ENCODE results near the gene LOC101059915.
"Not testable (repeated sequence)": the region's sequence is repeated elsewhere in the genome, so short reads cannot be mapped to it uniquely, and the experiment has no call there.

The LOC101059915 gene

DNA sequence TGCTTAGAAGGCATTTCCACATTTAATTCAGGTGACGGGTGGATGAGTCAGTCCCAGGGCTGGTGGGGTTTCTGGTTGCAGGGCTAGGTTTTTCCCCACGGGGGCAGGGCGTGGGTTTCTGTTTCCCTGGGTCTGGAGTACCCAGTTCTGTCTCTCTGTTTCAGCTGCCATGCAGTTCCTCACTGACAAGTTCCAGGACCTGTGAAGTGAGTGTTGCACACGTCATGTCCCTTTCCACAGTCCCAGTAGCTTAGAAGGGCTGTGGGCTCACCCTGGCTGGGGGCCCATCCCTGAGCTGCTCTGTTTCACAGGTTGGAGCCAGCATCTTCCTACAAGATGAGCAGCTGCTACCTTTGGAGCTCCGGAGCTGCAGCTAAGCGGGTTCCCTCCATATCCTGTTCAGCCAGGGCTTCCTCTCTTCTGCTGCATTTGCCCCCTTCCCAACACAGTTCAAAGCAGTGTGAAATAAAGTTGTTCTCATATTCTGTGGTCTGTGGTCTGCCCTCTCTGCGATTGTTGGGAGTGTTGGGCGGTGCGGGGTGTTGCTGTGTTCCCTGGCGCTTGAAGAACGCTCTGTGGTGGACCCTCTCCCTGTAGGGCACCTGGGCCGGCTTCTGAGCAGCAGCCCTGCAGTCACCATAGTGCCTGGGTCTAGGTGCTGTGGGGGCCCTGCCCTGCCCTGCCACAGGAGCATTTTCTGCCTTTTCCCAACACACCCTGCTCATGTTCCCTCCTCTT is 3.9 kb downstream of the LOC101059915 start:
- peak in 2 of 3 donors; percentile 23 to 25 for DNase-seq (ENCODE audit: low read depth in 2 of 3, low spot score in 2 of 3)

DNA sequence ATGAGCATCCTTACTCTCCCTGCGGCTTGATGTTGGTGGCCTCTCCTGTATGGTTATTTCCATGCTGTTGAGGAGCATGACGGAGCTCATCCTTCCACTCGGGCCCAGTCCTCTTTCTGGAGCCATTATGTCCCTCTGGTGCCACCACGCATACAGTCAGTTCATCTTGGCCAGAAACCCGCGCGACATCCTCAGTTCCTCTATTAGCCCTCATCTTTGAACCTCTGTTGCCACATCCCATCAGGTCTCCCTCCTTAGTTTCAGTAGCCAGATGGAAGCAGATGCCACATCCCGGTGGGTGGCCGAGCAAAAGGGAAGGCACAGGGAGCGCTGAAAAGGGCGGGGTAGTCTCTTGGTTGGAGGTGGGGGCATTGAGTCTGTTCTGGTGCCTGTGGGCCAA is 4.6 kb downstream of the LOC101059915 start:
- DNase-seq (ENCODE audit: low read depth in 2 of 3, low spot score in 2 of 3) = no peak

DNA sequence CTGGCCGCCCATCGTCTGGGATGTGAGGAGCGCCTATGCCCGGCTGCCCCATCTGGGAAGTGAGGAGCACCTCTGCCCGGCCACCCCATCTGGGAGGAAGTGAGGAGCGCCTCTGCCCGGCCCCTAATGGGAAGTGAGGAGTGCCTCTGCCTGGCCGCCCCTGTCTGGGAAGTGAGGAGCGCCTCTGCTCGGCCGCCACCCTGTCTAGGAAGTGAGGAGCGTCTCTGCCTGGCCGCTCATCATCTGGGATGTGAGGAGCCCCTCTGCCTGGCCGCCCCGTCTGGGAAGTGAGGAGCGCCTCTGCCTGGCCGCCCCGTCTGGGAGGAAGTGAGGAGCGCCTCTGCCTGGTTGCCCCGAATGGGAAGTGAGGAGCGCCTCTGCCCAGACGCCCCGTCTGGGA is 8.3 kb downstream of the LOC101059915 start:
- not testable (repeated sequence) for DNase-seq (ENCODE audit: low read depth in 2 of 3, low spot score in 2 of 3)

DNA sequence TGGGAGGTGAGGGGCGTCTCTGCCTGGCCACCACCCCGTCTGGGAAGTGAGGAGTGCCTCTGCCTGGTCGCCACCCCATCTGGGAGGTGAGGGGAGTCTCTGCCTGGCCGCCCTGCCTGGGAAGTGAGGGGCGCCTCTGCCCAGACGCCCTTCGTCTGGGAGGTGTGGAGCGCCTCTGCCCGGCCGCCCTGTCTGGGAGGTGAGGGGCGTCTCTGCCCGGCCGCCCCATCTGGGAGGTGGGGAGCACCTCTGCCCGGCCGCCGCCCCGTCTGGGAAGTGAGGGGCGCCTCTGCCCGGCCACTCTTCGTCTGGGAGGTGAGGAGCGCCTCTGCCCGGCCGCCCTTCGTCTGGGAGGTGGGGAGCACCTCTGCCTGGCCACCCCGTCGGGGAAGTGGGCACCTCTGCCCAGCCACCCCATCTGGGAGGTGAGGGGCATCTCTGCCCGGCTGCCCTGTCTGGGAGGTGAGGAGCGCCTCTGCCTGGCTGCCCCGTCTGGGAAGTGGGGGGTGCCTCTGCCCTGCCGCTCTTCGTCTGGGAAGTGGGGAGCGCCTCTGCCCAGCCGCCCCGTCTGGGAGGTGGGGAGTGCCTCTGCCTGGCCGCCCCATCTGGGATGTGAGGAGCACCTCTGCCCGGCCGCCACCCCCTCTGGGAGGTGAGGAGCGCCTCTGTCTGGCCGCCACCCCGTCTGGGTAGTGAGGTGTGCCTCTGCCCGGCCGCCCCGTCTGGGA is 8.9 kb downstream of the LOC101059915 start:
- DNase-seq (ENCODE audit: low read depth in 2 of 3, low spot score in 2 of 3) = not testable (repeated sequence)

DNA sequence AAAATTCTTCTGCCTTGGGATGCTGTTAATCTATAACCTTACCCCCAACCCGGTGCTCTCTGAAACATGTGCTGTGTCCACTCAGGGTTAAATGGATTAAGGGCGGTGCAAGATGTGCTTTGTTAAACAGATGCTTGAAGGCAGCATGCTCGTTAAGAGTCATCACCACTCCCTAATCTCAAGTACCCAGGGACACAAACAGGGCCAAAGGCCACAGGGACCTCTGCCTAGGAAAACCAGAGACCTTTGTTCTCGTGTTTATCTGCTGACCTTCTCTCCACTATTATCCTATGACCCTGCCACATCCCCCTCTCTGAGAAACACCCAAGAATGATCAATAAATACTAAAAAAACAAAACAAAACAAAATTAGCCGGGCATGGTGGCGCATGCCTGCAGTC is 9.8 kb downstream of the LOC101059915 start:
- DNase-seq (ENCODE audit: low read depth in 2 of 3, low spot score in 2 of 3) = not testable (repeated sequence)

DNA sequence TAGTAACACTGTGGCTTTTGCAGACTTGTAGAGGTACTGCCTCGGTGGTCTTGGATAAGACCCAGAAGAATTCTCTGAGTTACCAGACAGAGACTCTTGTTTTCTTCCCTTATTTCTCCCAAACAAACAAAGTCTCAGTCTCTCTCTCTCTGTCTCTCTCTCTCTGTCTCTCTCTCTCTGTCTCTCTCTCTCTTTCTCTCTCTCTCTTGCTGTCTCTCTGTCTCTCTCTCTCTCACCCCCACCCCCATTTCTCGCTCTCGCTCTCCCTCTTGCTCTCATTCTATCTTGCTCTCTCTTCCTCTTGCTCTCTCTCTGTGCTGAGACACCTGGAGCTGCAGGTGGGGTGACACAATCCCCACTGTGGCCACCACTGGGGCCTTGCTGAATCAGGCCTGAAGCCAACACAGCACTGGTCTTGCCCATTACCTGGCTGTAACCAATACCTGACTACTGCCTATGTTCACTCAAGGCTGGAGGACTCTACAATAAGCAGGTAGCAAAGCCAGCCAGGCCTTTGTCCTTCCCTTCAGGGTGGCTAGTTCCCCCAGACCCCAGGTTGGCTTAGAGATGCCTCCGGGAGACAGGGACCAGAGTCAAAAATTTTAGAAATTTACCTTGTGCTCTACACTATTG is 12.3 kb downstream of the LOC101059915 start:
- no peak for DNase-seq (ENCODE audit: low read depth in 2 of 3, low spot score in 2 of 3)

DNA sequence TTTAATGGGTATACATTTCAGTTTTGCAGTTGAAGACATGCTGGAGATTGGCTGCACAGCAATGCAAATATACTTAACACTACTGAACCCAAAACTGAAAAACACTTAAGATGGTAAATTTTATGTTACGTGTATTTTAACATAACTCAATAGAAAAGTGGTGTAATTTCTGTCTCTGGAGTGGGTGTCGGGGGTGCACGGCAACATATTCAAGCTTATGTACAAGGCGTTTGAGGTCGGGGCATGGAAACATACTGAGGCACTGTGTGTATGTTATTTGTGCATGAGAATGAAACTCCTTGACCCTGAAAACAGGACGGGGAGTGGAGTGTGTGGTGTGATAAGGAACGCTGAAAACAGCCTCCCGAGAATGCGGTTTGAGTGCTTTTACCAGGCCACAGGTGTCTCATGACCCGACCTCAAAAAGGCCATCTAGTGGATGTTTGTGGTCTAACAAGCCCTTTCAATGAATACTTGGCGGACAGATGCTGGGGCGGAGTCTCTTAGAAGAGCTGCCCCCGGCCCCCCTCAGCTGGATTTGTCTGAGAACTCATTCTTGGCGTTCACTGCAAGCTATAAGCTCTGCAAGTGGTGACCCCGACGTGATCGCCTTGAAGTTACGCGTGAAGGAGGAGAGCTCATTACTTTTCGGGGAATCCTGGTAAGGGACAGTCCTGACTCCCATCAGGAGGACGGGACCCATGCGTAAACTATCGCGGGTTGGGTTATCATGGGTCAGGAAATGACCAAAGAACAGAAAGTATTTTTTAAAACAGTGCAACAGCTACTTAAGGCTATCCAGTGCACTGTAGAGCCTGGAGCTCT is 29.5 kb downstream of the LOC101059915 start:
- not testable (repeated sequence) for DNase-seq (ENCODE audit: low read depth in 2 of 3, low spot score in 2 of 3)

DNA sequence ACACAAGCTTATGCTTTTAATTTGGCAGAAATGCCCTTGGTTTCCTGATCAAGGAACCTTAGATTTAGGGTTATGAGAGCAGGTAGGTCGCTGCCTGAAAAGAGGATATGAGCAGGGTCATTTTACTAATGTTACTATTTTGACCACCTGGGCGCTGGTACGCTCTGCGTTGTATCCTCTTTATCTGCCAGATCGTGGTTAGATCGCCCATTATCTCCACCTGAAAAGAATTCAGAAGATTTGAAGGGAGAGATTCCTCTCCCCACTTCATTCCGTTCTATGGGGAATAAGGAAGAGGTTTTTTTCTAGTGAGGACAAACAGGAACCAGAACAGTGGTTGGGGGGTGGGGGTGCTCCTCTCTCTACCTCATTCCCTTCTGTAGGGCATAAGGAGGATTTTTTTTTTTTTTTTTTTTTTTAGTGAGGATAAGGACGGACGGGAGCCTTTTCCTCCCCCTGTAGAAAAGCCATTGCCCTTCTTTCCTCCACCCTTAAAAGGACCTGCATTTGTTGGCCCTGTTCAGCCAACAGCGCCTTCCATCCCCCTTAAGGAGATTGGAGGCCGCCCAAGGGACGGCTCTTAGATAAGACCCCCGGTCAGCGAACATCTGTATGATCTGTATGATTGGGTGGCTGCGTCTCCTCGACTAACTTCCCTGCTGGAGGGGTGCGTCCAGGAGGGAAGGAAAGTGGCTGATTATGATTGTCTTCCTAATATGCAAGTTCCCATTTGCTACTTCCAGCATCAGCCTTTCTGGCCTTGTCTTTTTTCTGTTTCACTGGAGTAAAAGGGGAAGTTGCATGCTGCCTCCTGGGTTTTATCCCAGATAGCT is 30.3 kb downstream of the LOC101059915 start:
- not testable (repeated sequence) for DNase-seq (ENCODE audit: low read depth in 2 of 3, low spot score in 2 of 3)

DNA sequence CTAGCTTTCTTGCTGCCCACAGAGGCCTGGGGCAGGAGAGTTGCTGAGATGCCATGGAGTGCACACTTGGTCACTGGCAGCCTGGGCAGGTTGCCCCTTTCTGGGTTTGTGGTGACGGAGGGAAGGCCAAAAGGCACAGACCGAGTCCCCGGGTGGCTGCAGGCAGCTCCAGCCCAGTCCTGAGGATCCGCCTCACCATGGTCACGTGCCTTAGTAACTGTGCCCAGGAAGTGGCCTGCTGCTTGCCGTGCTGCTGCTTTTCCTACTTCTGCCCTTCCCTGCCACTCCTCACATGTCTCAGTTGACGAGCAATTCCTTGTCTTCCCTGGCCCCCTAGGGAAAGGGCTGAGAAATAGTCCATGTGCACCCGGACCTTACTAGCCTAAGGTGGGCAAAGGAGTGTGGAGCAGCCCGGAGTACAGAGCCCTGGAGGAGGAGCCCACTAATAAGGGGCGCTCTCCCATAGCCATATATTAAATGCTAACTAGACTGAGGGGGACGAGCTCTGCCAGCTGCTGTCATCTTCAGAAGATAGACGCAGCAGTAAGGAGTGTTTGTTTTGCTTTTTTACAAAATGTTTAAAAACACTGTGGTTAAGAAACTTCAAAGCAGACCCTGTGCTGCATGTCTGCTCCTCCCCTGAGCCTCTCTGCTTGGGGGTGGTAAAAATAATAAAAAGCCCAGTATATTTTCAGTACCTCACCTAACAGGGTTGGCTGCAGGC is 31.1 kb downstream of the LOC101059915 start:
- not testable (repeated sequence) for DNase-seq (ENCODE audit: low read depth in 2 of 3, low spot score in 2 of 3)

DNA sequence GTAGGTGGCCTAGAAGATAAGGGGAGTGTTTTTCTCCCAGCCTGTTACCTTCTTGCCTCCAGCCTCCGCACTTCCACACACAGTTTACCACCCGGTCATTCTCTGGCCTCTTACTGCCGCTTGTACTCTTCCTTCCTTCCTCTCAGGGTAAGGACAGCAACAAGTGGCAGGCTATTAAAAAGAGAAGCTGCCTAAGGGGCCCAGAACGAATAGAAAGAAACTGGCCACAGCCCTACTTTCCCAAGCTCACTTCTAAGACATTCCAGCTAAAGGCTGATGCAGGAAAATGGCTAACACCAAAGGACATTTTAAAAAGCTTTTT is 31.6 kb downstream of the LOC101059915 start:
- DNase-seq (ENCODE audit: low read depth in 2 of 3, low spot score in 2 of 3) = not testable (repeated sequence)

DNA sequence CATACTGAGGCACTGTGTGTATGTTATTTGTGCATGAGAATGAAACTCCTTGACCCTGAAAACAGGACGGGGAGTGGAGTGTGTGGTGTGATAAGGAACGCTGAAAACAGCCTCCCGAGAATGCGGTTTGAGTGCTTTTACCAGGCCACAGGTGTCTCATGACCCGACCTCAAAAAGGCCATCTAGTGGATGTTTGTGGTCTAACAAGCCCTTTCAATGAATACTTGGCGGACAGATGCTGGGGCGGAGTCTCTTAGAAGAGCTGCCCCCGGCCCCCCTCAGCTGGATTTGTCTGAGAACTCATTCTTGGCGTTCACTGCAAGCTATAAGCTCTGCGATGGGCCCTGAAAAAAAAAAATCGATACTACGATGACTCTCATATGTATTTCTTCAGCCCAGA is 35.5 kb downstream of the LOC101059915 start:
- DNase-seq (ENCODE audit: low read depth in 2 of 3, low spot score in 2 of 3) = not testable (repeated sequence)

DNA sequence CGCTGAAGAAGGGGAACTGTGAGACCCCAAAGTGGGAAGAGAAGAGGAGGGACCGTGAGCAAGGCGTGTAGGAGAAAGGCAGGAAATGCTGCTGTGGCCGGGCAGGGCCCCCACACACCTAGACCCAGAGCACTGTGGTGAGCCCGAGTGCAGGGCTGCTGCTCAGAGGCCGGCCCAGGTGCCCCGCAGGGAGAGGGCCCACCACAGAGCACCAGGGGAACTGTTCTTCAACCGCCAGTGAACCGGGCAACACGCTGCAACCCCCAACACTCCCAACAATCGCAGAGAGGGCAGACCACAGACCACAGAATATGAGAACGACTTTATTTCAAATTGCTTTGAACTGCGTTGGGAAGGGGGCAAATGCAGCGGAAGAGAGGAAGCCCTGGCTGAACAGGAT is 46.7 kb downstream of the LOC101059915 start:
- DNase-seq (ENCODE audit: low read depth in 2 of 3, low spot score in 2 of 3) = not testable (repeated sequence)

DNA sequence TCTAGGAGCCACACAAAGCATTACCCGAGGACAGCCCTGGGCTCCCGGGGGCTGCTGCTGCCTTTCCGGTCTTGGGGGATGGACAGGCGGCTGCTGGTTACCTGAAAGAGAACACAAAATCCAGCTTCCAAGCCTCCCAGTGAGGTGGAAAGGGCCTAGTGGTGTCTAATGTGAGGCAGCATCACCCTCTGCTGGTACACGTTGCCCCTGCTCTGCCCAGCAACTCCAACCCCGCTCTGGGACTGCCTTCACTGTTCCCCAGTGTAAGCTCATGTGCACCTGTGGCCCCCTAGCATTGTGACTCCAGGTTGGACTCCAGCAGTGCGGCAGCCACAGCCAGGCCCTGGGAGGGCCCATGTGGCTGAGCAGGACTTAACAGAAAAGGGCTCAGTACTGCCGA is 48.2 kb downstream of the LOC101059915 start:
- not testable (repeated sequence) for DNase-seq (ENCODE audit: low read depth in 2 of 3, low spot score in 2 of 3)

DNA sequence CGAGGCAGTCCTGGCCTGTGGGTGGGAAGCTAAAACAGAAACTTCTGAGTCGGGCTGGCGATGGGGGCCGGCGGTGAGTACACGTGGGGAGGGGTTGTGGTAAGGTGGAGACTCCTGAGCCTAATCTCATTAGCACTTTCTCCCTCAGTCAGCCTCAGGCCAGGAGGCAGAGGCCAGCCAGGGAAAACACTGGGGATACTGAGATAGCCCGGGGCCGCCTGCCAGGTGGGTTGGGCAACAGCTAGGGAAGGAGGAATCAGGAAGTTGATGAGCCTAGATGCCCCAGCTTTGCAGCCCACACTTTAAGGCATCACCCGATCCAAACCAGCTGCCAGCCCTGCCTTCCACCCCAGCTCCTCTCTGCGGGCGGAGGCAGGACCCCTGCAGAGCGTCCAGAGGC is 49.0 kb downstream of the LOC101059915 start:
- not testable (repeated sequence) for DNase-seq (ENCODE audit: low read depth in 2 of 3, low spot score in 2 of 3)

DNA sequence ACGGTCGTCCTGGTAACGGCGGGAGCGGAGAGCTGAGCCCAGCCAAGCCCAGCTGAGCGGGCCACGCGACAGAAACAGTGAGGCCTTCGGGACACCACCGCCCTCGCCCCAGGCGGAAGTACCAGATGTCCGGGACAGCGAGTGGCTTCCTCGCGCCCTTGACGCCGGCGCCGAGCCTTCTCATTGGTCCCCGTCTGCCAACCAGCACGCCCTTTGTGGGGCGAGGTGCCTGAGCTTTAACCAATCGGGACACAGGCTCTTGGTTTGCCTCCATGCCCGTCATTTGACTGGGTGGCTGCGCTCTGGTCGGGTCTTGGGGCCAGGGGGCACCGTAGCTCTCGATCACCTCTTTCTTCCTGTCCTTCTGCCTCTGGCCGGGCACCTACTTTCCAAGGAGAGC is 50.8 kb downstream of the LOC101059915 start, which contains the start of gene CXorf49:
CXorf49 (minus strand) TSS at position 101 of the 400 bp plus-strand sequence. CDS start 134 bp downstream, outside the sequence.
- DNase-seq (ENCODE audit: low read depth in 2 of 3, low spot score in 2 of 3) = not testable (repeated sequence)

DNA sequence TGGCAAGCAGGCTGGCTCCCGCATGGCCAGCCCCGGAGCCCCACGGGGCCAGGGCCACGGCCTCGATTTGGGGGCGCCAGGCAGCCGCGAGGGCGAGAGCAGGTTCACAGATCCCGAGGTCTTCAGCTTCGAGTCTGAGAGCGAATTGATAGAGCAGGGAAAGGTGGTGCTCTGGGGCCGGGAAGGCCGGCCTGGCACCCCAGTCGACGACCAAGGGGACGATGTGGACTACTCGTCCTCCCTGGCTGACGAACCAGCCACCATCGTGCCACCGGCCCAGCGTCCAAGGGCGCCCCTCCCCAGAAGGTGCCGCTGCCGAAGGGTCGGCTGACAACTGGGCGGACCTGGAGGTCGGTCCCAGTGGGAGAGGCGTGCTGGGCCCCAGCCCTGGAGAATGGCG is 51.8 kb downstream of the LOC101059915 start:
- not testable (repeated sequence) for DNase-seq (ENCODE audit: low read depth in 2 of 3, low spot score in 2 of 3)

DNA sequence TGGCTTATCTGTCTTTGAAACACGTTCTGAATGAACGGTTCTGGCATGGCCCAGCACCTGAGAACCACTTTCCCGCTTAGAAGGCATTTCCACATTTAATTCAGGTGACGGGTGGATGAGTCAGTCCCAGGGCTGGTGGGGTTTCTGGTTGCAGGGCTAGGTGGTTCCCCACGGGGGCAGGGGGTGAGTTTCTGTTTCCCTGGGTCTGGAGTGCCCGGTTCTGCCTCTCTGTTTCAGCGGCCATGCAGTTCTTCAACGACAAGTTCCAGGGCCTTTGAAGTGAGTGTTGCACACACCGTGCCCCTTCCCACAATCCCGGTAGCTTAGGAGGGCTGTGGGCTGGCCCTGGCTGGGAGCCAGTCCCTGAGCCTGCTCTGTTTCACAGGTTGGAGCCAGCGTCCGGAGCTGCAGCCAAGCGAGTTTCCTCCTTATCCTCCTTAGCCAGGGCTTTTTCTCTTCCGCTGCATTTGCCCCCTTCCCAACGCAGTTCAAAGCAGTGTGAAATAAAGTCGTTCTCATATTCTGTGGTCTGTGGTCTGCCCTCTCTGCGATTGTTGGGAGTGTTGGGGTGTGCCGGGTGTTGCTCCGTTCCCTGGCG is 53.0 kb downstream of the LOC101059915 start:
- DNase-seq (ENCODE audit: low read depth in 2 of 3, low spot score in 2 of 3) = not testable (repeated sequence)

Data from hematopoietic multipotent progenitor cell (in vitro differentiated cells).